DOHH2 (cell line): ENCODE measurements around the gene KRT9.

Source experiments
- EZH2phosphoT487 ChIP-seq: fragments of 200-600 bp; sonication (generic); IDR thresholded peaks from 2 replicates; pipeline ENCODE4 v1.6.1; 2017; ENCODE audit warnings: borderline replicate concordance, mild to moderate bottlenecking, antibody characterized with exemption, low read length, moderate library complexity, mixed read lengths
- TF ChIP-seq, protein P1 (sequence below): fragments of 200-600 bp; sonication (generic); IDR thresholded peaks from one replicate; pipeline ENCODE4 v1.5.1; 2014; ENCODE audit warnings: antibody characterized with exemption, mild to moderate bottlenecking, low read depth, low read length; ENCODE audit not compliant: poor library complexity, severe bottlenecking

DNA sequence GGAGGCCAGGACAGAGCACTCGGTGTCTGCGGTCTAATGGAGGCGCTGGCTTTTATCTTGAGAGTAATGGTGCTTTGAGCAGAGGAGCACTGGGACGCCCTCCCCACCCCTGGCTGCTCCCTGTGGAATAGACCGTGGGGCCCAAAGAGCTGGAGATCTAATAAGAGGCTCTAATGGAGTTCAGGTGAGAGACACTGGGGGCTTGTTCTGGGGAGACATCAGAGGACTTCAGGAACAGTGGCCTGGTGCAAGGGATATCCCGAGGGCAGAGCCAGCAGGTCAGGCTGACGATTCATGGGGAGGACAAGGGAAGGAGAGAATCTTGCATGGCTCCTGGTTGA lies 34.3 kb downstream of the KRT9 start:
- TF ChIP-seq, protein P1, sequence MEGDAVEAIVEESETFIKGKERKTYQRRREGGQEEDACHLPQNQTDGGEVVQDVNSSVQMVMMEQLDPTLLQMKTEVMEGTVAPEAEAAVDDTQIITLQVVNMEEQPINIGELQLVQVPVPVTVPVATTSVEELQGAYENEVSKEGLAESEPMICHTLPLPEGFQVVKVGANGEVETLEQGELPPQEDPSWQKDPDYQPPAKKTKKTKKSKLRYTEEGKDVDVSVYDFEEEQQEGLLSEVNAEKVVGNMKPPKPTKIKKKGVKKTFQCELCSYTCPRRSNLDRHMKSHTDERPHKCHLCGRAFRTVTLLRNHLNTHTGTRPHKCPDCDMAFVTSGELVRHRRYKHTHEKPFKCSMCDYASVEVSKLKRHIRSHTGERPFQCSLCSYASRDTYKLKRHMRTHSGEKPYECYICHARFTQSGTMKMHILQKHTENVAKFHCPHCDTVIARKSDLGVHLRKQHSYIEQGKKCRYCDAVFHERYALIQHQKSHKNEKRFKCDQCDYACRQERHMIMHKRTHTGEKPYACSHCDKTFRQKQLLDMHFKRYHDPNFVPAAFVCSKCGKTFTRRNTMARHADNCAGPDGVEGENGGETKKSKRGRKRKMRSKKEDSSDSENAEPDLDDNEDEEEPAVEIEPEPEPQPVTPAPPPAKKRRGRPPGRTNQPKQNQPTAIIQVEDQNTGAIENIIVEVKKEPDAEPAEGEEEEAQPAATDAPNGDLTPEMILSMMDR = no peak
- no peak for TF ChIP-seq EZH2phosphoT487
